Activated CD4-positive, alpha-beta T cell treated with anti-CD3 and anti-CD28 coated beads for 36 hours (primary cell): ENCODE data around the gene SPATA20. TPM values are rescaled to one million over a fixed set of nuclear protein-coding genes. Genes with fewer than 3 reads are reported as not detected.

Experiments used
- ATAC-seq: fragments of 200-7000 bp; cut with Tn5 transposase; one replicate; pipeline ENCODE4 v1.10.0; 2021; ENCODE audit warnings: mild to moderate bottlenecking, moderate library complexity
- CTCF ChIA-PET: fragments of 350-600 bp; sonication (Branson Sonifier 250); formaldehyde crosslinking; loops from one replicate; lab custom pipeline; 2021; ENCODE audit warnings: antibody characterized with exemption; lab: Charles Lee
- POLR2A ChIA-PET: fragments of 350-600 bp; sonication (Branson Sonifier 250); formaldehyde crosslinking; loops from one replicate; lab custom pipeline; 2021; ENCODE audit warnings: antibody characterized with exemption, inconsistent platforms; lab: Charles Lee
- DNase-seq: peaks from one replicate; pipeline ENCODE4 v3.0.0-alpha.2; 2020
- H3K27ac Mint-ChIP-seq: one replicate; pipeline ENCODE4 v1.8.0; 2021; ENCODE audit warnings: mixed read lengths
- H3K27me3 Mint-ChIP-seq: one replicate; pipeline ENCODE4 v1.8.0; 2021; ENCODE audit warnings: mixed read lengths
- H3K36me3 Mint-ChIP-seq: one replicate; pipeline ENCODE4 v1.8.0; 2021; ENCODE audit warnings: low read depth, mixed read lengths
- H3K4me1 Mint-ChIP-seq: one replicate; pipeline ENCODE4 v1.8.0; 2021; ENCODE audit warnings: mixed read lengths
- H3K4me3 Mint-ChIP-seq: one replicate; pipeline ENCODE4 v1.8.0; 2021; ENCODE audit warnings: mild to moderate bottlenecking, moderate library complexity, mixed read lengths
- H3K9me3 Mint-ChIP-seq: one replicate; pipeline ENCODE4 v1.8.0; 2021; ENCODE audit warnings: low read depth, mixed read lengths
- intact Hi-C, 2 experiments: fragments of 100-400 bp; cut with DNase I in 1 of 2; cut with micrococcal nuclease in 1 of 2; formaldehyde crosslinking; loops; one replicate each; pipeline versions ENCODE4 v1.14.2 to v1.15.1; 2022 to 2024; cut with DNase I, micrococcal nuclease
- total RNA-seq, 2 experiments: library from RNA; stranded (reverse); gene quantifications; one replicate each; pipeline ENCODE4 v1.2.3, GENCODE V29; 2021

The SPATA20 gene
- total RNA-seq, 2 experiments from 2014 or later = 9.0 to 10.7 TPM

GRCh38 chr17:50580646-50581045 is 33.7 kb downstream of the SPATA20 start:
- POLR2A ChIA-PET = no interaction called here
- H3K9me3 Mint-ChIP-seq = no peaks in the 10 kb centered on the region
- no peak overlapping the region for H3K4me3 Mint-ChIP-seq
- no peak for ATAC-seq
- H3K4me1 Mint-ChIP-seq = no peaks in the 10 kb centered on the region
- no peak overlapping the region for H3K27ac Mint-ChIP-seq
- no peaks in the 10 kb centered on the region for H3K36me3 Mint-ChIP-seq
- no peak for DNase-seq
- peaks cover 10% of the 10 kb centered on the region for H3K27me3 Mint-ChIP-seq
- intact Hi-C loops = no loop called here
- CTCF ChIA-PET = no interaction called here

GRCh38 chr17:50581316-50581715 is 34.3 kb downstream of the SPATA20 start:
- POLR2A ChIA-PET = no interaction called here
- no peaks in the 10 kb centered on the region for H3K36me3 Mint-ChIP-seq
- ATAC-seq (no peak), DNase-seq (no peak)
- no peak overlapping the region for H3K27ac Mint-ChIP-seq
- intact Hi-C loops = no loop called here
- H3K4me3 Mint-ChIP-seq = no peak overlapping the region
- CTCF ChIA-PET = interaction anchor here (0.6 to 1.5 kb wide), 2 partner anchors 8 to 163 kb away, joined by 3 to 4 read pairs; no protein-coding TSS in a partner anchor
- peaks cover 10% of the 10 kb centered on the region for H3K27me3 Mint-ChIP-seq
- no peaks in the 10 kb centered on the region for H3K9me3 Mint-ChIP-seq
- no peaks in the 10 kb centered on the region for H3K4me1 Mint-ChIP-seq

- no peaks in the 10 kb centered on the region for H3K36me3 Mint-ChIP-seq
- no peaks in the 10 kb centered on the region for H3K4me1 Mint-ChIP-seq
- H3K9me3 Mint-ChIP-seq = no peaks in the 10 kb centered on the region
- peaks cover 6% of the 10 kb centered on the region for H3K27me3 Mint-ChIP-seq
- H3K27ac Mint-ChIP-seq = no peak overlapping the region
- ATAC-seq (no peak), DNase-seq (no peak)
- ChIA-PET POLR2A (no interaction called here), CTCF (interaction anchor here (0.6 to 1.5 kb wide), 2 partner anchors 9 to 165 kb away, joined by 3 to 4 read pairs; no protein-coding TSS in a partner anchor)
- intact Hi-C loops = no loop called here
- H3K4me3 Mint-ChIP-seq = no peak overlapping the region
Observed at GRCh38 chr17:50582741-50583140, 35.8 kb downstream of the SPATA20 start.

GRCh38 chr17:50583641-50584040 is 36.7 kb downstream of the SPATA20 start:
- Mint-ChIP-seq H3K4me3 (no peak overlapping the region), H3K27me3 (peaks cover 5% of the 10 kb centered on the region), H3K36me3 (no peaks in the 10 kb centered on the region), H3K4me1 (no peaks in the 10 kb centered on the region), H3K9me3 (no peaks in the 10 kb centered on the region), H3K27ac (no peak overlapping the region)
- no peak for DNase-seq
- ATAC-seq = no peak
- intact Hi-C loops = no loop called here
- ChIA-PET CTCF (no interaction called here), POLR2A (no interaction called here)

GRCh38 chr17:50584116-50584515 is 37.1 kb downstream of the SPATA20 start:
- no peak overlapping the region for H3K27ac Mint-ChIP-seq
- ATAC-seq (no peak), DNase-seq (no peak)
- H3K36me3 Mint-ChIP-seq = no peaks in the 10 kb centered on the region
- ChIA-PET POLR2A (no interaction called here), CTCF (no interaction called here)
- no peaks in the 10 kb centered on the region for H3K9me3 Mint-ChIP-seq
- H3K4me1 Mint-ChIP-seq = no peaks in the 10 kb centered on the region
- H3K27me3 Mint-ChIP-seq = peaks cover 5% of the 10 kb centered on the region
- H3K4me3 Mint-ChIP-seq = no peak overlapping the region
- intact Hi-C loops = no loop called here

GRCh38 chr17:50584749-50585148 is 37.8 kb downstream of the SPATA20 start:
- Mint-ChIP-seq H3K27me3 (peaks cover 5% of the 10 kb centered on the region), H3K9me3 (no peaks in the 10 kb centered on the region), H3K4me3 (no peak overlapping the region), H3K36me3 (no peaks in the 10 kb centered on the region), H3K4me1 (no peaks in the 10 kb centered on the region), H3K27ac (no peak overlapping the region)
- POLR2A ChIA-PET = no interaction called here
- ATAC-seq = no peak
- CTCF ChIA-PET = interaction anchor here (0.6 to 1.5 kb wide), 2 partner anchors 10 to 48 kb away, joined by 3 to 7 read pairs; no protein-coding TSS in a partner anchor
- DNase-seq = no peak
- intact Hi-C loops = no loop called here

GRCh38 chr17:50585346-50585745 is 38.4 kb downstream of the SPATA20 start:
- no peak overlapping the region for H3K4me3 Mint-ChIP-seq
- POLR2A ChIA-PET = no interaction called here
- H3K27ac Mint-ChIP-seq = no peak overlapping the region
- H3K36me3 Mint-ChIP-seq = no peaks in the 10 kb centered on the region
- no peaks in the 10 kb centered on the region for H3K4me1 Mint-ChIP-seq
- peaks cover 5% of the 10 kb centered on the region for H3K27me3 Mint-ChIP-seq
- intact Hi-C loops = no loop called here
- CTCF ChIA-PET = interaction anchor here (1.5 kb wide), 1 partner anchor 11 kb away, joined by 7 read pairs; no protein-coding TSS in a partner anchor
- H3K9me3 Mint-ChIP-seq = no peaks in the 10 kb centered on the region
- DNase-seq (no peak), ATAC-seq (no peak)

- DNase-seq = no peak
- CTCF ChIA-PET = interaction anchor here (1.5 kb wide), 1 partner anchor 11 kb away, joined by 7 read pairs; no protein-coding TSS in a partner anchor
Observed at GRCh38 chr17:50585891-50586290, 38.9 kb downstream of the SPATA20 start.

GRCh38 chr17:50586421-50587247 is 39.7 kb downstream of the SPATA20 start:
- DNase-seq (no peak), ATAC-seq (no peak)
- Mint-ChIP-seq H3K27me3 (peaks cover 2% of the 10 kb centered on the region), H3K36me3 (no peaks in the 10 kb centered on the region), H3K4me1 (no peaks in the 10 kb centered on the region), H3K27ac (no peak overlapping the region), H3K9me3 (no peaks in the 10 kb centered on the region), H3K4me3 (no peak overlapping the region)
- ChIA-PET CTCF (interaction anchor here (1.0 kb wide), 1 partner anchor 39 kb away, joined by 4 read pairs; no protein-coding TSS in a partner anchor), POLR2A (no interaction called here)
- intact Hi-C loops = no loop called here

More at GRCh38 chr17:50585891-50586290, 38.9 kb downstream of the SPATA20 start:
- Mint-ChIP-seq H3K4me1 (no peaks in the 10 kb centered on the region), H3K27me3 (peaks cover 4% of the 10 kb centered on the region), H3K9me3 (no peaks in the 10 kb centered on the region), H3K36me3 (no peaks in the 10 kb centered on the region), H3K4me3 (no peak overlapping the region), H3K27ac (no peak overlapping the region)
- POLR2A ChIA-PET = no interaction called here
- intact Hi-C loops = no loop called here
- no peak for ATAC-seq

- ChIA-PET POLR2A (no interaction called here), CTCF (no interaction called here)
- peaks cover 2% of the 10 kb centered on the region for H3K27me3 Mint-ChIP-seq
- ATAC-seq (no peak), DNase-seq (no peak)
- intact Hi-C loops = no loop called here
- H3K27ac Mint-ChIP-seq = no peak overlapping the region
- H3K36me3 Mint-ChIP-seq = no peaks in the 10 kb centered on the region
- no peaks in the 10 kb centered on the region for H3K9me3 Mint-ChIP-seq
- H3K4me1 Mint-ChIP-seq = no peaks in the 10 kb centered on the region
- no peak overlapping the region for H3K4me3 Mint-ChIP-seq
Observed at GRCh38 chr17:50587571-50587970, 40.6 kb downstream of the SPATA20 start.

GRCh38 chr17:50588391-50589049 is 41.5 kb downstream of the SPATA20 start:
- no peaks in the 10 kb centered on the region for H3K9me3 Mint-ChIP-seq
- no peak overlapping the region for H3K4me3 Mint-ChIP-seq
- H3K27me3 Mint-ChIP-seq = peaks cover 1% of the 10 kb centered on the region
- intact Hi-C loops = no loop called here
- no peaks in the 10 kb centered on the region for H3K4me1 Mint-ChIP-seq
- ATAC-seq (no peak), DNase-seq (no peak)
- no peaks in the 10 kb centered on the region for H3K36me3 Mint-ChIP-seq
- ChIA-PET POLR2A (no interaction called here), CTCF (interaction anchor here (0.6 kb wide), 1 partner anchor 17 kb away, joined by 3 read pairs; no protein-coding TSS in a partner anchor)
- H3K27ac Mint-ChIP-seq = no peak overlapping the region
